Measurements from ENCODE around the gene PDE7B. TPM values are rescaled to one million over a fixed set of nuclear protein-coding genes. Genes with fewer than 3 reads are reported as not detected.

The PDE7B gene
- total RNA-seq, 2 experiments from 2014 or later, result 0.25 to 0.31 TPM

GRCh38 chr6:135946674-135947073, 95.2 kb downstream of the PDE7B start:
- no peaks in the 10 kb centered on the region for H3K9me3 Mint-ChIP-seq
- no peaks in the 10 kb centered on the region for H3K4me1 Mint-ChIP-seq (ENCODE audit: low read depth)
- no peak overlapping the region for H3K27ac Mint-ChIP-seq
- intact Hi-C loops (cut with micrococcal nuclease), result no loop called here
- H3K4me3 Mint-ChIP-seq, result no peak overlapping the region
- CTCF ChIA-PET, result no interaction called here
- no peaks in the 10 kb centered on the region for H3K36me3 Mint-ChIP-seq (ENCODE audit: low read depth)
- DNase-seq, result no peak
- H3K27me3 Mint-ChIP-seq (ENCODE audit: low read depth), result no peaks in the 10 kb centered on the region

- CTCF ChIA-PET, result no interaction called here
- Mint-ChIP-seq H3K36me3 (ENCODE audit: low read depth) (no peaks in the 10 kb centered on the region), H3K27me3 (ENCODE audit: low read depth) (no peaks in the 10 kb centered on the region), H3K4me1 (ENCODE audit: low read depth) (no peaks in the 10 kb centered on the region), H3K9me3 (no peaks in the 10 kb centered on the region), H3K27ac (no peak overlapping the region), H3K4me3 (no peak overlapping the region)
- intact Hi-C loops (cut with micrococcal nuclease), result no loop called here
- no peak for DNase-seq
Observed at GRCh38 chr6:135950669-135951068, 99.2 kb downstream of the PDE7B start.

GRCh38 chr6:135951169-135951568, 99.7 kb downstream of the PDE7B start:
- CTCF ChIA-PET, result no interaction called here
- intact Hi-C loops (cut with micrococcal nuclease), result no loop called here

GRCh38 chr6:135953818-135954217, 102.3 kb downstream of the PDE7B start:
- CTCF ChIA-PET, result no interaction called here
- no peaks in the 10 kb centered on the region for H3K36me3 Mint-ChIP-seq (ENCODE audit: low read depth)
- no peaks in the 10 kb centered on the region for H3K9me3 Mint-ChIP-seq
- intact Hi-C loops (cut with micrococcal nuclease), result no loop called here
- no peaks in the 10 kb centered on the region for H3K27me3 Mint-ChIP-seq (ENCODE audit: low read depth)
- H3K4me3 Mint-ChIP-seq, result no peak overlapping the region
- no peaks in the 10 kb centered on the region for H3K4me1 Mint-ChIP-seq (ENCODE audit: low read depth)
- no peak overlapping the region for H3K27ac Mint-ChIP-seq
- DNase-seq, result no peak

More at GRCh38 chr6:135951169-135951568, 99.7 kb downstream of the PDE7B start:
- H3K36me3 Mint-ChIP-seq (ENCODE audit: low read depth), result no peaks in the 10 kb centered on the region
- H3K9me3 Mint-ChIP-seq, result no peaks in the 10 kb centered on the region
- no peak for DNase-seq
- H3K27me3 Mint-ChIP-seq (ENCODE audit: low read depth), result no peaks in the 10 kb centered on the region
- H3K27ac Mint-ChIP-seq, result no peak overlapping the region
- no peaks in the 10 kb centered on the region for H3K4me1 Mint-ChIP-seq (ENCODE audit: low read depth)
- H3K4me3 Mint-ChIP-seq, result no peak overlapping the region

GRCh38 chr6:135955099-135955498, 103.6 kb downstream of the PDE7B start:
- no peak for DNase-seq
- intact Hi-C loops (cut with micrococcal nuclease), result no loop called here
- Mint-ChIP-seq H3K27me3 (ENCODE audit: low read depth) (no peaks in the 10 kb centered on the region), H3K9me3 (no peaks in the 10 kb centered on the region), H3K36me3 (ENCODE audit: low read depth) (no peaks in the 10 kb centered on the region), H3K4me1 (ENCODE audit: low read depth) (no peaks in the 10 kb centered on the region), H3K4me3 (no peak overlapping the region), H3K27ac (no peak overlapping the region)
- CTCF ChIA-PET, result no interaction called here

- H3K4me1 Mint-ChIP-seq (ENCODE audit: low read depth), result no peaks in the 10 kb centered on the region
- H3K27ac Mint-ChIP-seq, result no peak overlapping the region
- no peaks in the 10 kb centered on the region for H3K36me3 Mint-ChIP-seq (ENCODE audit: low read depth)
- H3K9me3 Mint-ChIP-seq, result peaks cover 6% of the 10 kb centered on the region
- no peak overlapping the region for H3K4me3 Mint-ChIP-seq
- intact Hi-C loops (cut with micrococcal nuclease), result no loop called here
- H3K27me3 Mint-ChIP-seq (ENCODE audit: low read depth), result no peaks in the 10 kb centered on the region
- CTCF ChIA-PET, result no interaction called here
- no peak for DNase-seq
Observed at GRCh38 chr6:135962731-135963130, 111.2 kb downstream of the PDE7B start.

GRCh38 chr6:135970750-135971149, 119.2 kb downstream of the PDE7B start:
- Mint-ChIP-seq H3K4me3 (no peak overlapping the region), H3K4me1 (ENCODE audit: low read depth) (no peaks in the 10 kb centered on the region), H3K9me3 (no peaks in the 10 kb centered on the region), H3K27me3 (ENCODE audit: low read depth) (no peaks in the 10 kb centered on the region), H3K27ac (no peak overlapping the region), H3K36me3 (ENCODE audit: low read depth) (no peaks in the 10 kb centered on the region)
- DNase-seq, result no peak
- intact Hi-C loops (cut with micrococcal nuclease), result no loop called here
- CTCF ChIA-PET, result no interaction called here

- intact Hi-C loops (cut with micrococcal nuclease), result no loop called here
- Mint-ChIP-seq H3K4me3 (no peak overlapping the region), H3K27ac (no peak overlapping the region), H3K9me3 (no peaks in the 10 kb centered on the region), H3K36me3 (ENCODE audit: low read depth) (no peaks in the 10 kb centered on the region), H3K4me1 (ENCODE audit: low read depth) (no peaks in the 10 kb centered on the region), H3K27me3 (ENCODE audit: low read depth) (no peaks in the 10 kb centered on the region)
- no peak for DNase-seq
- CTCF ChIA-PET, result interaction anchor here (0.6 to 1.1 kb wide), 2 partner anchors 13 to 170 kb away, joined by 3 to 4 read pairs; no protein-coding TSS in a partner anchor
Observed at GRCh38 chr6:135971351-135971750, 119.8 kb downstream of the PDE7B start.

- DNase-seq, result no peak
- H3K9me3 Mint-ChIP-seq, result no peaks in the 10 kb centered on the region
- no peaks in the 10 kb centered on the region for H3K36me3 Mint-ChIP-seq (ENCODE audit: low read depth)
- H3K27me3 Mint-ChIP-seq (ENCODE audit: low read depth), result no peaks in the 10 kb centered on the region
- H3K27ac Mint-ChIP-seq, result no peak overlapping the region
- no peaks in the 10 kb centered on the region for H3K4me1 Mint-ChIP-seq (ENCODE audit: low read depth)
- intact Hi-C loops (cut with micrococcal nuclease), result no loop called here
- H3K4me3 Mint-ChIP-seq, result no peak overlapping the region
- CTCF ChIA-PET, result interaction anchor here (0.6 to 1.1 kb wide), 3 partner anchors 12 to 520 kb away, joined by 3 to 9 read pairs (median 4); no protein-coding TSS in a partner anchor
Observed at GRCh38 chr6:135972150-135972549, 120.6 kb downstream of the PDE7B start.

- H3K9me3 Mint-ChIP-seq, result no peaks in the 10 kb centered on the region
- DNase-seq, result no peak
- CTCF ChIA-PET, result interaction anchor here (0.6 kb wide), 2 partner anchors 65 to 520 kb away, joined by 5 to 9 read pairs; no protein-coding TSS in a partner anchor
- no peak overlapping the region for H3K4me3 Mint-ChIP-seq
- no peaks in the 10 kb centered on the region for H3K4me1 Mint-ChIP-seq (ENCODE audit: low read depth)
- intact Hi-C loops (cut with micrococcal nuclease), result no loop called here
- no peaks in the 10 kb centered on the region for H3K36me3 Mint-ChIP-seq (ENCODE audit: low read depth)
- H3K27me3 Mint-ChIP-seq (ENCODE audit: low read depth), result no peaks in the 10 kb centered on the region
- H3K27ac Mint-ChIP-seq, result no peak overlapping the region
Observed at GRCh38 chr6:135972586-135972985, 121.1 kb downstream of the PDE7B start.

GRCh38 chr6:135974426-135974825, 122.9 kb downstream of the PDE7B start:
- Mint-ChIP-seq H3K9me3 (no peaks in the 10 kb centered on the region), H3K4me3 (no peak overlapping the region), H3K36me3 (ENCODE audit: low read depth) (no peaks in the 10 kb centered on the region), H3K4me1 (ENCODE audit: low read depth) (no peaks in the 10 kb centered on the region), H3K27me3 (ENCODE audit: low read depth) (no peaks in the 10 kb centered on the region), H3K27ac (no peak overlapping the region)
- DNase-seq, result no peak
- CTCF ChIA-PET, result no interaction called here
- intact Hi-C loops (cut with micrococcal nuclease), result no loop called here

GRCh38 chr6:135976585-135976984, 125.1 kb downstream of the PDE7B start:
- Mint-ChIP-seq H3K9me3 (peaks cover 2% of the 10 kb centered on the region), H3K4me1 (ENCODE audit: low read depth) (no peaks in the 10 kb centered on the region), H3K27ac (no peak overlapping the region), H3K36me3 (ENCODE audit: low read depth) (no peaks in the 10 kb centered on the region), H3K4me3 (no peak overlapping the region), H3K27me3 (ENCODE audit: low read depth) (no peaks in the 10 kb centered on the region)
- intact Hi-C loops (cut with micrococcal nuclease), result no loop called here
- DNase-seq, result no peak
- CTCF ChIA-PET, result no interaction called here

GRCh38 chr6:135983093-135983492, 131.6 kb downstream of the PDE7B start:
- Mint-ChIP-seq H3K9me3 (peaks cover 2% of the 10 kb centered on the region), H3K4me3 (no peak overlapping the region), H3K4me1 (ENCODE audit: low read depth) (no peaks in the 10 kb centered on the region), H3K27me3 (ENCODE audit: low read depth) (no peaks in the 10 kb centered on the region), H3K27ac (no peak overlapping the region), H3K36me3 (ENCODE audit: low read depth) (no peaks in the 10 kb centered on the region)
- no peak for DNase-seq
- intact Hi-C loops (cut with micrococcal nuclease), result no loop called here
- CTCF ChIA-PET, result no interaction called here

All from activated naive CD4-positive, alpha-beta T cell treated with anti-CD3 and anti-CD28 coated beads for 36 hours (primary cell).